KG1 (cell line): ENCODE results near the gene TEX28.
"Not testable (repeated sequence)": the region's sequence is repeated elsewhere in the genome, so short reads cannot be mapped to it uniquely, and the experiment has no call there.

Source experiments
- DNase-seq: peaks from one replicate; lab custom pipeline; 2025; lab: John Stamatoyannopoulos, UW

Gene TEX28

DNA sequence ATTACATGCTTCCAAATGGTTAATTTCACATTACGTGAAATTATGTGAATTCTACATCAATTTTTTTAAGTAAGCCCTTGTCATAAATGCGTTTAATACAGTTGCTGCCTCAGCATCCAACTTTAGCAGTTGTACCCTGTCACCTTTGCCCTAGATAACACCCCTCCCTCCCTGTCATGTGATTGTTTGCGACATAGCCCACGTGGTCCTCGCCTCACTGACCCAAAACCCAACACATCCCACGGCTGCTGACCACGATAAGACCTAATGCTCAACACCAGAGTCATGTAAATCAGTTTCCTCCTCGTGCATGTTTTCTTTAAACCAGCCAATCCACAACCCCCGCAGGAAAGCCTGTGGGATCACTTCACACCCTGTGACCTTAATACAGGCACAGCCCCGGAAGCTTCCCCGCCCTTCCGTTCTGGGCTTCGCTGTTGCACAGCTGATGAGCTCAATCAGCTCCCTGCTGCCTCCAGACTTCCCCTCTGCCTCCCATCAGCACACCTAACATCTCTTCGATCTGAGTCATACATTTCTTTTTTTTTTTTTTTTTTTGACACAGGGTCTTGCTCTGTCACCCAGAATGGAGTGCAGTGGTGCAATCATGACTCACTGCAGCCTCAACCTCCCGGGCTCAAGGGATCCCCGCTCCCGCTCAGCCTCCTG, 47.4 kb downstream of the TEX28 start:
- not testable (repeated sequence) for DNase-seq

DNA sequence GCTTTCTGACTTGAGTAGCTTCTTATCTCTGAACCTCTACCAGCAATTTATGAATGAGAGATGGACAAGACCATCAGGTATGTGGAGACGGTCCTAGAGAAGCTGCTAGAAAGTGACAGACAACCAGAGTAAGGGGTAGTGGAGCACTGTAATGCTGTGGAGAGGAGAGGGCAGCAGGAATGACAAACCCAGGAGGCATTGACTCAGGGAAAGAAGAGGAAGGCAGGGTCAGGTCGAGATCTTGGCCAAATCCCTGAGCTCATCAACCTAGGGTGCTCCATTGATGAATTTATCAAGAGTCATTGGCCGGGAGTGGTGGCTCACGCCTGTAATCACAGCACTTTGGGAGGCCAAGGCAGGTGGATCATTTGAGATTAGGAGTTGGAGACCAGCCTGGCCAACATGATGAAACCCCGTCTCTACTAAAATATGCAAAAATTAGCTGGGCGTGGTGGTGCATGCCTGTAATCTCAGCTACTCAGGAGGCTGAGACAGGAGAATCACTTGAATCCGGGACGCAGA, 54.9 kb downstream of the TEX28 start:
- DNase-seq = not testable (repeated sequence)

DNA sequence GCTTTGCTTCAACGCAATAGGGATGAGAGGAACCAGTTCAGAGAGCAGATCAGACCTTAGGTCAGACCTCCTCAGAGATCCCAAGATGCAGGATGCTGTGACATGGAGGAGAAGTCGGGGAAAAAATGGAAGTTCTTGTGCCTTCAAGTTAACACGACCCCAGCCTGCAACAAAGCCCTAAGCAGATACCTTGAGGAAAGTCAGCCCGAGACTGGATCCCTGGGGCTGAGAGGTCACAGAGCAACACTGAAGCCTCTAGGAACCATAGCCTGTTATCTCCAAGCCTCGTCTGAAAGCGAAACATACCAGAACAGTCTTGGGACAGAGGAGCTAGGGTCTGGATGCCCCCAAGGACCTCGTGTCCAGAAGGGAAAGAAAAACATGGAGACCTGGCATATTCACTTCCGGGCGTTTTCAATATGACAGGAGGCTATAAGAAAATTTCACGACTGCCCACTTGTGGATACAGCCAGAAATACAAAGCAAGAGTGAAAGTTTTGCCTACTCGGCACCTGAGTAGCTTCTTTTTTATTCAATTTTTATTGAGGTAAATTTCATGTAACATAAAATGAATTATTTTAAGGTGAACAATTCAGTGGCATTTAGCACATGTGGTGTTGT, 55.9 kb downstream of the TEX28 start:
- not testable (repeated sequence) for DNase-seq

DNA sequence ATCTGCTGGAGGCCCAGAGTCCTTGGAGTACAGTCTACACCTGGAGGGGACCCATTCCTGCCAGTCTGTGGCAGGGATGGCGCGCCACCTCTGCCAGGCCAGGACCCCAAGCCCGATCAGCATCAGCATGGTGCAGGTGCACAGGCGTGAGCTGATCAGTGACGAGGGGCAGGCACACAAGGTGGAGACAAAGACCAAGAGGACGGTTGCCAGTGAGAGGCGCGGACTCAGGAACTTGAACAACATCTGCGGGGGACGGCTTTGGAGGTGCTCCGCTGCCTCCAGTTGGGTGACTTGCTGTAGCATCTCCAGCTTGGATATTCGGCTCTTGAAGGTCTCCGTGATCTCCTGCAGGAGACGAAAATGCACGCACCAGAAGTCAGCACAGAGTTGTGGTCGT, 61.3 kb downstream of the TEX28 start:
- DNase-seq = not testable (repeated sequence)

DNA sequence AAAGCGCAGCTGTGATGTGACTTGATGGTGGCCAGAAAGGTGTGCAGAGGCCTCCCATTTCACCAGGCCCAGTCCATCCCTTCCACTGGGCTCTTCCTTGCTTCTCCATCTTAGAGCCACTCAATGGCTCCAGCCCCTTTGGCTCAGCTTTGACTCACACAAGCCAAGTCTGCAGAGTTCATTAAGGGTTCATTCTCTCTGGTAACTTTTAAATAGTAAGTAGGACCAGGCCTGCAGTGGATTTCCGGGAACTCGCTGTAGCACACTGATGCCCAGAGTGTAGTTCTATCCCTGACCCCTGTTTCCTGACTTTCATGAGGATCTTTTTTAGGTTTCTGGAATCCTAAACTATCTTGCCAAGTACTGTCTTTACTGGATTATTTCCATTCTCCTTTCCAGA, 63.5 kb downstream of the TEX28 start:
- not testable (repeated sequence) for DNase-seq

DNA sequence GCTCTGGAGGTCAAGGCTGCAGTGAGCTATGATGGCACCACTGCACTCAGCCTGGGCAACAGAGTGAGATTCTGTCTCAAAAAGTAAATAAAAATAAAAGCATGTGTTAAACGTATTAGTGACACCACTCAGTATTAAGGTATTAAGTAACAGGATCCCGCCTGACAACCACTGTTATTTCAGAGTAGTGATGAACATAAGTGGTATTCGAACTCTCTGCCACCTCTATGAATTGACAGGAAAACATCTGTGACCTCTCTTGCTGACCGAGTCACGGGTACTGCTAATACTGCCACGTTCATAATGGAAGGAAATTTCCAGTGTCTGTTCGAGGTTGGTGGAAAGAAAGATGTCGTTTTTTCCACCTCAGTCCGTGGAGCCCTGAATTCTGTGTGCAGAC, 68.2 kb downstream of the TEX28 start:
- not testable (repeated sequence) for DNase-seq

DNA sequence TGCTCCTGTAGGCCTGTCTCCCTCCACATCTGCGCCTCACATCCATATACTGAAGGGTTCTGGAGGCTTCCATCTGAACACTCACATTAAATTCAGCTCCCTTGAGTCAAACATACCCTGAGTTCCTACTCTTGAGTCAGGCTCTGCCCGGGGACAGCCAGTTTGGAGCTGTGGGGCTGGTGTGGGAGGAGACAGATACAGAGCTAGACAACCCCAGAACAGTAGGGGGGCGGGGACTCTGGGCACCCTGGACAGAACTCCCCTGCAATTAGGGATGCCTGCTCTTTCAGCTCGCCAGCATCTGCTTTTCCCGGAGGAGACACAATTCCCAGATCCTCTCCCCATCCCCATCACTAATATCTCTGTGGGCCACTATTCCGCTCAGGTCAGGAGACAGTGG, 69.6 kb downstream of the TEX28 start:
- not testable (repeated sequence) for DNase-seq
